PC-9 (cell line): ENCODE measurements around the gene MYO1H. TPM values are rescaled to one million over a fixed set of nuclear protein-coding genes. Genes with fewer than 3 reads are reported as not detected.

Source experiments
- BruUV-seq: library from RNA; stranded (reverse); fragments of 400-500 nt; replicated peaks from 2 replicates; lab custom pipeline; 2021; lab: Mats Ljungman, UMichigan
- CTCF ChIA-PET: fragments of 300-600 bp; sonication (Branson Sonifier 250); formaldehyde crosslinking; loops from one replicate; lab custom pipeline; 2022; ENCODE audit warnings: antibody characterized with exemption; lab: Charles Lee
- POLR2A ChIA-PET: fragments of 300-600 bp; sonication (Branson Sonifier 250); formaldehyde crosslinking; loops from one replicate; lab custom pipeline; 2022; ENCODE audit warnings: antibody characterized with exemption; ENCODE audit not compliant: unreplicated experiment; lab: Charles Lee
- DNase-seq, 2 experiments: peaks; one replicate each; pipeline versions ENCODE4 v3.0.0 to v3.0.0-alpha.2; 2015 to 2022; ENCODE audit warnings: mixed read lengths in 1 of 2
- H2AFZ ChIP-seq: fragments of 200-600 bp; sonication (generic); 2 replicates; pipeline ENCODE4 v1.8.1; 2017; ENCODE audit warnings: antibody characterized with exemption
- H3F3A ChIP-seq: fragments of 200-600 bp; sonication (generic); 2 replicates; pipeline ENCODE4 v1.8.1; 2017; ENCODE audit warnings: antibody characterized with exemption, mild to moderate bottlenecking, low read depth; ENCODE audit not compliant: insufficient read depth
- H3K27ac ChIP-seq: fragments of 200-600 bp; sonication (generic); 2 replicates; pipeline ENCODE4 v1.6.1; 2016; ENCODE audit warnings: mixed run types
- H3K27me3 ChIP-seq: fragments of 200-600 bp; sonication (generic); 2 replicates; pipeline ENCODE4 v1.6.1; 2016; ENCODE audit warnings: low read depth, mixed run types; ENCODE audit not compliant: insufficient read depth
- H3K36me3 ChIP-seq: fragments of 200-600 bp; sonication (generic); 2 replicates; pipeline ENCODE4 v1.6.1; 2016; ENCODE audit warnings: low read depth, mixed run types
- H3K4me1 ChIP-seq: fragments of 200-600 bp; sonication (generic); replicated peaks from 2 replicates; pipeline ENCODE4 v1.6.1; 2016; ENCODE audit warnings: mixed run types; ENCODE audit not compliant: insufficient read depth
- H3K4me2 ChIP-seq: fragments of 200-600 bp; sonication (generic); 2 replicates; pipeline ENCODE4 v1.6.1; 2017; ENCODE audit warnings: mixed run types
- H3K4me3 ChIP-seq: fragments of 200-600 bp; sonication (generic); 2 replicates; pipeline ENCODE4 v1.6.1; 2016; ENCODE audit warnings: mixed run types
- H3K79me2 ChIP-seq: fragments of 200-600 bp; sonication (generic); 2 replicates; pipeline ENCODE4 v1.6.1; 2017; ENCODE audit warnings: low read depth, mixed run types
- H3K9me2 ChIP-seq: fragments of 200-600 bp; sonication (generic); 2 replicates; pipeline ENCODE4 v1.8.1; 2017; ENCODE audit warnings: mild to moderate bottlenecking; ENCODE audit not compliant: insufficient read depth
- H3K9me3 ChIP-seq: fragments of 200-600 bp; sonication (generic); 2 replicates; pipeline ENCODE4 v1.8.1; 2016; ENCODE audit warnings: low read depth; ENCODE audit not compliant: insufficient read depth
- H4K20me1 ChIP-seq: fragments of 200-600 bp; sonication (generic); 2 replicates; pipeline ENCODE4 v1.8.1; 2017; ENCODE audit not compliant: insufficient read depth
- EZH2 ChIP-seq: fragments of 200-600 bp; sonication (generic); IDR thresholded peaks from 2 replicates; pipeline ENCODE4 v1.8.0; 2017; ENCODE audit warnings: antibody characterized with exemption, low read depth
- intact Hi-C: fragments of 100-400 bp; cut with micrococcal nuclease; formaldehyde crosslinking; loops from one replicate; pipeline ENCODE4 v1.10.0; 2022; ENCODE audit not compliant: unreplicated experiment
- total RNA-seq: library from RNA; stranded (reverse); gene quantifications from 2 replicates; pipeline ENCODE4 v1.2.3, GENCODE V29; 2021
- TF ChIP-seq, protein P1 (sequence below): fragments of 200-600 bp; sonication (generic); conservative IDR thresholded peaks from 2 replicates; pipeline ENCODE4 v1.6.1; 2017; ENCODE audit warnings: mixed run types, antibody characterized with exemption, mild to moderate bottlenecking, moderate library complexity

Gene MYO1H
- total RNA-seq, 1 experiment from 2014 or later: not detected

DNA sequence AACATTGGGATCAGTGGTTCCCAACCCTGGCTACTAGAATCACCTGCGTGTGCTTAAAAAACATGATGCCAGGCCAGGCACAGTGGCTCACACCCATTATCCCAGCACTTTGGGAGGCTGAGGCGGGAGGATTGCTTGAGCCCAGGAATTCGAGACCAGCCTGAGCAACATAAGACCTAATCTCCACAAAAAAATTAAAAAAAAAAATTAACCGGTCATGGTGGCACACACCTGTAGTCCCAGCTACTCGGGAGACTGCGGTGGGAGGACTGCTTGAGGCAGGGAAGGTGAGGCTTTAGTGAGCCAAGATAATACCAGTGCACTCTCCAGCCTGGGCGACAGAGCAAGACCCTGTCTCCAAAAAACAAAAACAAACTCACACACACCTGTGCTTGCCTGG lies 127.4 kb downstream of the MYO1H start:
- H3F3A ChIP-seq: no peaks in the 10 kb centered on the region
- ChIA-PET POLR2A (interaction anchor here (0.5 kb wide), 1 partner anchor 11 kb away, joined by 3 read pairs; no protein-coding TSS in a partner anchor), CTCF (no interaction called here)
- H3K4me2 ChIP-seq: no peak overlapping the region
- H3K9me2 ChIP-seq: no peaks in the 10 kb centered on the region
- no peak overlapping the region for H3K4me3 ChIP-seq
- H3K27ac ChIP-seq: no peak overlapping the region
- peaks cover 8% of the 10 kb centered on the region for H4K20me1 ChIP-seq
- H3K4me1 ChIP-seq: peaks cover 17% of the 10 kb centered on the region
- H3K27me3 ChIP-seq: no peaks in the 10 kb centered on the region
- BruUV-seq: no TSS peak
- no peak for TF ChIP-seq EZH2
- TF ChIP-seq, protein P1, sequence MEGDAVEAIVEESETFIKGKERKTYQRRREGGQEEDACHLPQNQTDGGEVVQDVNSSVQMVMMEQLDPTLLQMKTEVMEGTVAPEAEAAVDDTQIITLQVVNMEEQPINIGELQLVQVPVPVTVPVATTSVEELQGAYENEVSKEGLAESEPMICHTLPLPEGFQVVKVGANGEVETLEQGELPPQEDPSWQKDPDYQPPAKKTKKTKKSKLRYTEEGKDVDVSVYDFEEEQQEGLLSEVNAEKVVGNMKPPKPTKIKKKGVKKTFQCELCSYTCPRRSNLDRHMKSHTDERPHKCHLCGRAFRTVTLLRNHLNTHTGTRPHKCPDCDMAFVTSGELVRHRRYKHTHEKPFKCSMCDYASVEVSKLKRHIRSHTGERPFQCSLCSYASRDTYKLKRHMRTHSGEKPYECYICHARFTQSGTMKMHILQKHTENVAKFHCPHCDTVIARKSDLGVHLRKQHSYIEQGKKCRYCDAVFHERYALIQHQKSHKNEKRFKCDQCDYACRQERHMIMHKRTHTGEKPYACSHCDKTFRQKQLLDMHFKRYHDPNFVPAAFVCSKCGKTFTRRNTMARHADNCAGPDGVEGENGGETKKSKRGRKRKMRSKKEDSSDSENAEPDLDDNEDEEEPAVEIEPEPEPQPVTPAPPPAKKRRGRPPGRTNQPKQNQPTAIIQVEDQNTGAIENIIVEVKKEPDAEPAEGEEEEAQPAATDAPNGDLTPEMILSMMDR: no peak
- intact Hi-C loops: no loop called here
- no peak for DNase-seq
- peaks cover 81% of the 10 kb centered on the region for H3K79me2 ChIP-seq
- no peaks in the 10 kb centered on the region for H3K9me3 ChIP-seq
- no peaks in the 10 kb centered on the region for H3K36me3 ChIP-seq
- no peak overlapping the region for H2AFZ ChIP-seq

DNA sequence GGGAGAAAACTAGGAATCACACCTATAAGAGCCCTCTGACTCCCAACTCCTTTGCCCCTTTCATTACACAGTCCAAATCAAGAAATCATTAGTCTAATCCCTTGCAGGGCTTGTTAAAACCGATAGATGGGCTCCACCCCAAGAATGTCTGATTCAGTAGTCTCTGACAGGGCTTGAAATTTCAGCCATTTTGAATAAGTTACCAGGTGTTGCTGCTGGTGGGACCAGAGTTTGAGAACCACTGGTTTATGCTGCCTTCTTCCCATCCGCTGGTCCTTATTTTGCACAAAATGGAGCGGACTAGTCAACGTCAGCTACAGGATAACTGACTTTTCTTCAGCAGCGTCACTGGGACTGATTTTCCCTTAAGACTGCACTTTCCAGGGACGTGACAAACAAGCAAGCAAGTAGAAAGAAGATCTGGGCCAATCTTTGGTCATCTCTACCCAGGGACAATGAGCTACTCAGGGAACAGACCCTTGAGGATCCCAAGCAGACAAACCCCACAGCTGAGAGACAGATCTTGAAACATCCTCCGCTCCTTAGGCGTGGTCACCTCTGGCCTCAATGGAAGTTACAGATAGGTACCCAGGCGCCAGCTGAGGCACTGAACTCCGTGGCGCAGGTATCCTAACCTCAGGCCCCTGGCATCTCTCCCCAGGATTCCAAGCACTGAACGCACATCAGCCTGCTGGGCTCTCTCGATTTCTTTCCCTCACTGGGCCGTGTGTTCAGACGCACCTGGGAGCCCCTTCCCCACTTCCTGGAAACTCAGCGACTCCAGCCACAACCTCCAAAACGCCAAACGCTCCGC lies 128.5 kb downstream of the MYO1H start:
- no peaks in the 10 kb centered on the region for H3K9me2 ChIP-seq
- no peaks in the 10 kb centered on the region for H3K27me3 ChIP-seq
- intact Hi-C loops: loop anchor here (2.0 kb wide), 1 partner anchor 13 kb away; no protein-coding TSS in a partner anchor
- peak overlapping the region; percentile 90 for H3K4me3 ChIP-seq
- H3K4me1 ChIP-seq: peaks cover 17% of the 10 kb centered on the region
- CTCF ChIA-PET: interaction anchor here (0.7 to 1.1 kb wide), 2 partner anchors 44 to 91 kb away, joined by 3 to 10 read pairs; no protein-coding TSS in a partner anchor
- H4K20me1 ChIP-seq: peaks cover 3% of the 10 kb centered on the region
- DNase-seq: no peak
- TSS peak; percentile 34 for BruUV-seq
- H3K27ac ChIP-seq: 0 out of 2 replicates have a peak overlapping the region, but pooled peaks have one; percentile 63
- peak overlapping the region; percentile 82 for H2AFZ ChIP-seq
- H3K36me3 ChIP-seq: no peaks in the 10 kb centered on the region
- no peaks in the 10 kb centered on the region for H3F3A ChIP-seq
- H3K9me3 ChIP-seq: no peaks in the 10 kb centered on the region
- peaks cover 78% of the 10 kb centered on the region for H3K79me2 ChIP-seq
- H3K4me2 ChIP-seq: peak overlapping the region; percentile 94
- POLR2A ChIA-PET: interaction anchor here (0.7 kb wide), 1 partner anchor 83 kb away, joined by 4 read pairs; no protein-coding TSS in a partner anchor
- TF ChIP-seq EZH2: no peak
- TF ChIP-seq, protein P1: no peak

DNA sequence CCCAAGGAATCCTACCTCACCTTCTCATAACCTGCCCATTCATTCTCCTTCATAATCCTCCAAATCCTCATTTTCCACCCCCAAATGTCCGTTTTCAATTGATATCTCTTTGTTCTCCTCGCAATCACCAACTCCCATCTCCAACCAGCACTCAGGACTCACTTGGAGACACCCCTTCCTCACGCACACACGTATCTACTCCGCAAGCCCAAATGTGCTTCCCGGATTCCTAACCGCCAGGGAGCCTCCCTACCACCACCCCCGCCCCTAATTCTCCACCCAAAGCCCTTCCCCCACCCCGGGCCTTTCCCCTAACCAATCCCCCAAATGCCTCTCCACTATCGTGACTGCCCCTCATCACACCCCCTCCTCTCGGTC lies 129.1 kb downstream of the MYO1H start:
- no peak for DNase-seq
- ChIA-PET POLR2A (interaction anchor here (0.6 to 1.0 kb wide), 4 partner anchors 14 to 342 kb away, joined by 3 to 6 read pairs (median 4); no protein-coding TSS in a partner anchor), CTCF (interaction anchor here (0.7 to 1.1 kb wide), 2 partner anchors 44 to 91 kb away, joined by 3 to 10 read pairs; no protein-coding TSS in a partner anchor)
- peak overlapping the region; percentile 63 for H3K27ac ChIP-seq
- H3K4me1 ChIP-seq: peaks cover 17% of the 10 kb centered on the region
- peak overlapping the region; percentile 90 for H3K4me3 ChIP-seq
- H3K9me2 ChIP-seq: no peaks in the 10 kb centered on the region
- H3K27me3 ChIP-seq: no peaks in the 10 kb centered on the region
- intact Hi-C loops: loop anchor here (1.0 to 2.0 kb wide), 2 partner anchors 14 to 44 kb away; no protein-coding TSS in a partner anchor
- H3K9me3 ChIP-seq: no peaks in the 10 kb centered on the region
- BruUV-seq: no TSS peak
- peak overlapping the region; percentile 94 for H3K4me2 ChIP-seq
- H2AFZ ChIP-seq: peak overlapping the region; percentile 82
- no peaks in the 10 kb centered on the region for H3F3A ChIP-seq
- H3K79me2 ChIP-seq: peaks cover 73% of the 10 kb centered on the region
- H4K20me1 ChIP-seq: peaks cover 3% of the 10 kb centered on the region
- TF ChIP-seq EZH2: no peak
- TF ChIP-seq, protein P1: no peak
- H3K36me3 ChIP-seq: no peaks in the 10 kb centered on the region
